GM12878 (cell line): ENCODE measurements around the gene GAB3. TPM values are rescaled to one million over a fixed set of nuclear protein-coding genes. Genes with fewer than 3 reads are reported as not detected.

Experiments
- ATAC-seq: fragments of 200-7000 bp; cut with Tn5 transposase; 3 replicates; pipeline ENCODE4 v1.9.1; 2020; ENCODE audit warnings: mild to moderate bottlenecking, moderate library complexity
- BruUV-seq: library from RNA; stranded (reverse); fragments of 400-500 nt; replicated peaks from 2 replicates; lab custom pipeline; 2021; lab: Mats Ljungman, UMichigan
- CTCF ChIA-PET: fragments of 300-600 bp; sonication (Branson Sonifier 250); formaldehyde crosslinking; extraction: SDS; loops from one replicate; lab custom pipeline; 2021; ENCODE audit warnings: inconsistent platforms; lab: Yijun Ruan, JAX
- POLR2A ChIA-PET: fragments of 350-600 bp; formaldehyde crosslinking; extraction: SDS; loops from one replicate; lab custom pipeline; 2021; ENCODE audit warnings: inconsistent platforms; lab: Charles Lee
- RAD21 ChIA-PET: fragments of 300-600 bp; sonication (Branson Sonifier 250); formaldehyde crosslinking; loops from one replicate; lab custom pipeline; 2023; ENCODE audit warnings: antibody characterized with exemption; ENCODE audit not compliant: unreplicated experiment; lab: Charles Lee
- SMC1A ChIA-PET: fragments of 300-600 bp; sonication (Branson Sonifier 250); formaldehyde crosslinking; loops from one replicate; lab custom pipeline; 2023; ENCODE audit not compliant: unreplicated experiment, uncharacterized antibody; lab: Charles Lee
- DNase-seq: peaks from one replicate; pipeline ENCODE4 v3.0.0-alpha.2; 2011; ENCODE audit warnings: low read depth, low spot score
- FAIRE-seq: peaks from 3 replicates; lab custom pipeline; 2011; peaks lifted over from hg19 to GRCh38; lab: Jason Lieb, UNC
- H2AFZ ChIP-seq: 2 replicates; pipeline ENCODE4 v1.6.0; 2011; ENCODE audit warnings: low read depth, low read length, control low read depth; ENCODE audit not compliant: control insufficient read depth
- H3K27ac ChIP-seq: 2 replicates; pipeline ENCODE4 v1.5.1; 2011; ENCODE audit warnings: control low read depth; ENCODE audit not compliant: control insufficient read depth, insufficient read depth
- H3K27me3 ChIP-seq, 2 experiments: replicated peaks in 1 of 2; 2 replicates each; pipeline versions ENCODE4 v1.6.0 to v1.6.1; 2011; ENCODE audit warnings: low read length in 1 of 2; ENCODE audit not compliant: control insufficient read depth in 2 of 2, insufficient read depth in 2 of 2
- H3K36me3 ChIP-seq, 2 experiments: 2 replicates each; pipeline ENCODE4 v1.5.1; 2011; ENCODE audit warnings: low read length in 1 of 2; ENCODE audit not compliant: control insufficient read depth in 2 of 2, insufficient read depth in 2 of 2
- H3K4me1 ChIP-seq: 2 replicates; pipeline ENCODE4 v1.6.1; 2011; ENCODE audit warnings: mild to moderate bottlenecking, low read length, moderate library complexity, mixed read lengths; ENCODE audit not compliant: control insufficient read depth, insufficient read depth
- H3K4me2 ChIP-seq: 2 replicates; pipeline ENCODE4 v1.6.0; 2011; ENCODE audit warnings: control low read depth; ENCODE audit not compliant: control insufficient read depth, insufficient read depth
- H3K4me3 ChIP-seq: fragments of 200-600 bp; sonication (generic); 2 replicates; pipeline ENCODE4 v1.5.1; 2016
- H3K79me2 ChIP-seq: 2 replicates; pipeline ENCODE4 v1.6.0; 2011; ENCODE audit warnings: low read length; ENCODE audit not compliant: control insufficient read depth, insufficient read depth
- H3K9ac ChIP-seq: 2 replicates; pipeline ENCODE4 v1.8.0; 2011; ENCODE audit warnings: low read length, control low read depth, mixed read lengths; ENCODE audit not compliant: control insufficient read depth, insufficient read depth
- H3K9me3 ChIP-seq: replicated peaks from 3 replicates; pipeline ENCODE4 v1.5.1; 2011; ENCODE audit warnings: mild to moderate bottlenecking, low read length; ENCODE audit not compliant: control insufficient read depth, insufficient read depth
- H4K20me1 ChIP-seq: 2 replicates; pipeline ENCODE4 v1.6.0; 2011; ENCODE audit not compliant: control insufficient read depth, insufficient read depth
- E2F4 ChIP-seq: IDR thresholded peaks from 2 replicates; pipeline ENCODE4 v1.6.1; 2012; ENCODE audit warnings: low read depth, low read length, improper control_type of control experiment
- IRF5 ChIP-seq: fragments of 450-650 bp; IDR thresholded peaks from 2 replicates; pipeline ENCODE4 v1.6.1; 2017; ENCODE audit warnings: borderline replicate concordance
- PKNOX1 ChIP-seq: fragments of 450-650 bp; IDR thresholded peaks from 2 replicates; pipeline ENCODE4 v1.6.1; 2016; ENCODE audit warnings: mild to moderate bottlenecking
- TARDBP ChIP-seq: IDR thresholded peaks from 2 replicates; pipeline ENCODE4 v1.6.1; 2016; ENCODE audit warnings: borderline replicate concordance
- ZNF592 ChIP-seq: fragments of 450-650 bp; IDR thresholded peaks from 2 replicates; pipeline ENCODE4 v1.6.1; 2017; ENCODE audit warnings: mild to moderate bottlenecking, moderate library complexity
- WGBS: methylation state at CpG from one replicate; pipeline ENCODE4 v1.1.6; 2016; ENCODE audit warnings: low lambda C conversion rate; ENCODE audit not compliant: insufficient replicate concordance, insufficient coverage; ENCODE audit errors: missing lambda C conversion rate; 5-methylcytosine and 5-hydroxymethylcytosine counted together
- in situ Hi-C: fragments of 300-500 bp; cut with MboI; formaldehyde crosslinking; loops from 9 replicates; pipeline ENCODE4 v1.14.3; 2018; ENCODE audit warnings: mixed read lengths
- intact Hi-C: fragments of 100-400 bp; cut with micrococcal nuclease; formaldehyde crosslinking; loops from one replicate; pipeline ENCODE4 v1.14.2; 2022; ENCODE audit not compliant: unreplicated experiment
- polyA plus RNA-seq, 11 experiments: library from polyadenylated mRNA; depleted of rRNA in 4 of 11; unstranded in 6 of 11; stranded (reverse) in 5 of 11; fragments of >200 nt; fragmentation: Nextera tagmentation in 4 of 11; fragmentation: Illumina TruSeq in 1 of 11; extraction: Ambion mirVana in 4 of 11; extraction: Trizol in 1 of 11; gene quantifications; 1 replicate in 1 of 11; 2 replicates in 10 of 11; pipeline versions ENCODE4 v1.2.1 to v1.2.3, GENCODE V29; 2011 to 2016; ENCODE audit warnings: inconsistent platforms in 2 of 11, missing spikeins in 2 of 11, low read depth in 1 of 11
- total RNA-seq, 4 experiments: library from RNA; depleted of rRNA in 3 of 4; stranded (reverse); fragments of >200 nt in 3 of 4; fragmentation: Illumina TruSeq in 1 of 4; extraction: Trizol in 1 of 4; gene quantifications; 2 replicates each; pipeline versions ENCODE4 v1.2.1 to v1.2.3, GENCODE V29; 2013 to 2021

The GAB3 gene
- total and polyA plus RNA-seq, 10 of the 15 experiments (the other 5 are each of a cell fraction or from before 2014, with no cell fraction given) = 0.10 to 2.0 (median 0.85) TPM

- RAD21 ChIA-PET = no interaction called here
- BruUV-seq = no TSS peak
- ATAC-seq (no peak), FAIRE-seq (no peak), DNase-seq (no peak)
- SMC1A ChIA-PET = no interaction called here
- POLR2A ChIA-PET = no interaction called here
- intact Hi-C loops = no loop called here
- Histone ChIP-seq H2AFZ (no peak overlapping the region), H4K20me1 (no peaks in the 10 kb centered on the region), H3K79me2 (no peaks in the 10 kb centered on the region), H3K4me2 (no peak overlapping the region), H3K9ac (no peak overlapping the region), H3K9me3 (no peaks in the 10 kb centered on the region), H3K27me3 (no peaks in the 10 kb centered on the region), H3K4me1 (no peaks in the 10 kb centered on the region; the same call in 1 of the 2 replicates), H3K36me3 (no peaks in the 10 kb centered on the region), H3K27ac (no peak overlapping the region), H3K4me3 (no peak overlapping the region)
- WGBS = 58% methylated on average over 13 of the region's 13 CpGs
- in situ Hi-C loops = no loop called here
- CTCF ChIA-PET = no interaction called here
- TF ChIP-seq TARDBP (no peak), PKNOX1 (no peak), IRF5 (no peak), ZNF592 (no peak), E2F4 (no peak)
Observed at GRCh38 chrX:154784149-154784995, 33.5 kb upstream of the GAB3 start.
